Neural cell (in vitro differentiated cells): ENCODE results near the gene BTBD9. TPM values are rescaled to one million over a fixed set of nuclear protein-coding genes. Genes with fewer than 3 reads are reported as not detected.

Source experiments
- H2AFZ ChIP-seq: fragments of 200-600, 300-800 bp; sonication (generic), shearing (Covaris generic); 2 replicates; pipeline ENCODE4 v1.6.0; 2014; ENCODE audit warnings: low read depth, mild to moderate bottlenecking, antibody characterized with exemption, low read length, moderate library complexity
- H3F3A ChIP-seq: fragments of 200-600 bp; shearing (Covaris generic); 2 replicates; pipeline ENCODE4 v1.6.1; 2016; ENCODE audit warnings: mild to moderate bottlenecking, moderate library complexity, mixed read lengths, antibody characterized with exemption, low read length; ENCODE audit not compliant: insufficient read depth, poor library complexity, severe bottlenecking
- H3K27ac ChIP-seq: fragments of 200-600, 300-800 bp; sonication (generic), shearing (Covaris generic); 2 replicates; pipeline ENCODE4 v1.5.1; 2014; ENCODE audit warnings: mild to moderate bottlenecking, low read length, moderate library complexity
- H3K27me3 ChIP-seq: fragments of 300-800, 200-600 bp; sonication (generic), shearing (Covaris generic); 2 replicates; pipeline ENCODE4 v1.6.0; 2014; ENCODE audit warnings: mild to moderate bottlenecking, low read depth, low read length, moderate library complexity; ENCODE audit not compliant: insufficient read depth
- H3K36me3 ChIP-seq: fragments of 300-800, 200-600 bp; sonication (generic), shearing (Covaris generic); 2 replicates; pipeline ENCODE4 v1.5.1; 2014; ENCODE audit warnings: mild to moderate bottlenecking, antibody characterized with exemption, low read length, moderate library complexity; ENCODE audit not compliant: insufficient read depth
- H3K4me2 ChIP-seq: fragments of 300-800, 200-600 bp; sonication (generic), shearing (Covaris generic); 2 replicates; pipeline ENCODE4 v1.6.0; 2014; ENCODE audit warnings: mild to moderate bottlenecking, low read length
- H3K4me3 ChIP-seq: fragments of 300-800, 200-600 bp; sonication (generic), shearing (Covaris generic); 2 replicates; pipeline ENCODE4 v1.5.1; 2014; ENCODE audit warnings: mild to moderate bottlenecking, low read length, moderate library complexity
- H3K79me2 ChIP-seq: fragments of 200-600 bp; shearing (Covaris generic); replicated peaks from 2 replicates; pipeline ENCODE4 v1.6.0; 2014; ENCODE audit warnings: mild to moderate bottlenecking, low read length, moderate library complexity; ENCODE audit not compliant: insufficient read depth
- H3K9ac ChIP-seq: fragments of 300-800, 200-600 bp; sonication (generic), shearing (Covaris generic); 2 replicates; pipeline ENCODE4 v1.6.1; 2016; ENCODE audit warnings: mild to moderate bottlenecking, low read length, mixed read lengths
- H3K9me2 ChIP-seq: fragments of 200-600 bp; shearing (Covaris generic); 2 replicates; pipeline ENCODE4 v1.6.1; 2016; ENCODE audit warnings: mild to moderate bottlenecking, low read length, mixed read lengths; ENCODE audit not compliant: insufficient read depth
- H3K9me3 ChIP-seq: fragments of 200-600, 300-800 bp; sonication (generic), shearing (Covaris generic); 2 replicates; pipeline ENCODE4 v1.6.1; 2016; ENCODE audit warnings: mild to moderate bottlenecking, mixed run types, low read length, moderate library complexity, mixed read lengths
- H4K20me1 ChIP-seq: fragments of 200-600 bp; shearing (Covaris generic); 2 replicates; pipeline ENCODE4 v1.6.1; 2016; ENCODE audit warnings: mild to moderate bottlenecking, mixed run types; ENCODE audit not compliant: insufficient read depth
- CTCF ChIP-seq: fragments of 450-650 bp; IDR thresholded peaks from 2 replicates; pipeline ENCODE4 v1.5.1; 2014; ENCODE audit warnings: antibody characterized with exemption, mild to moderate bottlenecking, moderate library complexity; ENCODE audit not compliant: poor library complexity, severe bottlenecking
- EP300 ChIP-seq: fragments of 450-650 bp; conservative IDR thresholded peaks from 2 replicates; pipeline ENCODE4 v1.6.1; 2014; ENCODE audit warnings: antibody characterized with exemption, mild to moderate bottlenecking, moderate library complexity; ENCODE audit not compliant: poor library complexity, severe bottlenecking
- EZH2 ChIP-seq: fragments of 200-600, 300-800 bp; shearing (Covaris generic), sonication (generic); IDR thresholded peaks from 2 replicates; pipeline ENCODE4 v1.6.1; 2014; ENCODE audit warnings: antibody characterized with exemption, low read length, borderline replicate concordance, mild to moderate bottlenecking; ENCODE audit not compliant: insufficient read depth, poor library complexity, severe bottlenecking
- MXI1 ChIP-seq: fragments of 450-650 bp; conservative IDR thresholded peaks from 2 replicates; pipeline ENCODE4 v1.6.1; 2014; ENCODE audit warnings: antibody characterized with exemption, mild to moderate bottlenecking; ENCODE audit not compliant: poor library complexity, severe bottlenecking
- POLR2AphosphoS5 ChIP-seq: IDR thresholded peaks from 2 replicates; pipeline ENCODE4 v1.6.1; 2012
- RAD21 ChIP-seq: fragments of 450-650 bp; conservative IDR thresholded peaks from 2 replicates; pipeline ENCODE4 v1.6.1; 2014; ENCODE audit warnings: antibody characterized with exemption, mild to moderate bottlenecking, moderate library complexity
- REST ChIP-seq: IDR thresholded peaks from 2 replicates; pipeline ENCODE4 v1.6.1; 2012; ENCODE audit warnings: borderline replicate concordance
- TAF1 ChIP-seq: IDR thresholded peaks from 2 replicates; pipeline ENCODE4 v1.6.1; 2012; ENCODE audit warnings: low read depth
- polyA plus RNA-seq: library from polyadenylated mRNA; depleted of rRNA; stranded (reverse); fragments of >200 nt; gene quantifications from 2 replicates; pipeline ENCODE4 v1.2.3, GENCODE V29; 2014

BTBD9 gene
- polyA plus RNA-seq, 1 donor from 2014 or later, result 6.2 TPM

- Histone ChIP-seq H3K79me2 (no peaks in the 10 kb centered on the region), H3K27ac (no peak overlapping the region), H3K9me2 (no peaks in the 10 kb centered on the region), H2AFZ (no peak overlapping the region), H3K9ac (no peak overlapping the region), H3K4me2 (no peak overlapping the region), H3K9me3 (no peaks in the 10 kb centered on the region), H4K20me1 (no peaks in the 10 kb centered on the region), H3K27me3 (no peaks in the 10 kb centered on the region), H3K4me3 (no peak overlapping the region), H3K36me3 (no peaks in the 10 kb centered on the region), H3F3A (no peaks in the 10 kb centered on the region)
- TF ChIP-seq EZH2, result no peak
- no peak for TF ChIP-seq MXI1
Measured at GRCh38 chr6:38234934-38235682, 404.6 kb downstream of the BTBD9 start.

GRCh38 chr6:38234141-38234540 lies 405.6 kb downstream of the BTBD9 start:
- no peaks in the 10 kb centered on the region for H3K9me3 ChIP-seq
- H3K27ac ChIP-seq, result no peak overlapping the region
- H3F3A ChIP-seq, result no peaks in the 10 kb centered on the region
- no peak overlapping the region for H3K4me2 ChIP-seq
- H3K36me3 ChIP-seq, result no peaks in the 10 kb centered on the region
- H3K9ac ChIP-seq, result no peak overlapping the region
- TF ChIP-seq RAD21 (peak; percentile 21), REST (no peak)
- H3K79me2 ChIP-seq, result no peaks in the 10 kb centered on the region
- H2AFZ ChIP-seq, result no peak overlapping the region
- H3K4me3 ChIP-seq, result no peak overlapping the region
- H4K20me1 ChIP-seq, result no peaks in the 10 kb centered on the region
- no peaks in the 10 kb centered on the region for H3K9me2 ChIP-seq
- no peaks in the 10 kb centered on the region for H3K27me3 ChIP-seq

- no peaks in the 10 kb centered on the region for H3K9me3 ChIP-seq
- no peaks in the 10 kb centered on the region for H3K27me3 ChIP-seq
- no peak overlapping the region for H3K27ac ChIP-seq
- no peaks in the 10 kb centered on the region for H3K9me2 ChIP-seq
- no peak overlapping the region for H3K9ac ChIP-seq
- no peak overlapping the region for H2AFZ ChIP-seq
- H3K4me2 ChIP-seq, result no peak overlapping the region
- no peaks in the 10 kb centered on the region for H3F3A ChIP-seq
- H3K36me3 ChIP-seq, result no peaks in the 10 kb centered on the region
- no peaks in the 10 kb centered on the region for H3K79me2 ChIP-seq
- H3K4me3 ChIP-seq, result no peak overlapping the region
- H4K20me1 ChIP-seq, result no peaks in the 10 kb centered on the region
- TF ChIP-seq EP300, result no peak
- TF ChIP-seq TAF1, result no peak
- TF ChIP-seq CTCF, result no peak
- TF ChIP-seq RAD21, result no peak
- no peak for TF ChIP-seq POLR2AphosphoS5
Measured at GRCh38 chr6:38233161-38233791, 406.5 kb downstream of the BTBD9 start.
